Activated naive CD8-positive, alpha-beta T cell (primary cell): ENCODE results near the gene GPR87.

Experiments used
- H3K27ac Mint-ChIP-seq: one replicate; pipeline ENCODE4 v1.8.0; 2021; ENCODE audit warnings: mixed read lengths
- H3K27me3 Mint-ChIP-seq: one replicate; pipeline ENCODE4 v1.8.0; 2021; ENCODE audit warnings: mixed read lengths
- H3K36me3 Mint-ChIP-seq: one replicate; pipeline ENCODE4 v1.8.0; 2021; ENCODE audit warnings: mixed read lengths
- H3K4me1 Mint-ChIP-seq: one replicate; pipeline ENCODE4 v1.8.0; 2021; ENCODE audit warnings: low read depth, mixed read lengths
- H3K4me3 Mint-ChIP-seq: one replicate; pipeline ENCODE4 v1.8.0; 2021; ENCODE audit warnings: mild to moderate bottlenecking, mixed read lengths
- H3K9me3 Mint-ChIP-seq: one replicate; pipeline ENCODE4 v1.8.0; 2021; ENCODE audit warnings: low read depth, mixed read lengths

The GPR87 gene

DNA sequence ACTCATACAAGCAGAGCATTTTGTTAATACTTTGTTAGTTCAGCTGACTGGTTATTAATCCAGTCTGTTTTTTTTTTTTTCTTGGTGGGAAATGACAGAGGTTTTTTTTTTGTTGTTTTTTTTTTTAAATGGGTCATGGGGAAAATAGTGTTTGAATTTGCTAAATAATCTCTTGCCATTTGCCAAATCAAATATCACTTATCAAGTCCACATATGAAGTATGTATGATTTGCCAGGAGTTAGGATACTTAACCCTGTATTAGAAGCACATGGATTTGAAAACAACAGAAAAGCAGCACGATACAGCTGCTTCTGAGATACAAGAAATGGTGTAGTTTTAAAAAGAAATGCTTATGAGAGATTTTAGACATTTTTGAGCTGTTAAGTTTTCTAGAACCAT, 59.9 kb downstream of the GPR87 start:
- peaks cover 2% of the 10 kb centered on the region for H3K36me3 Mint-ChIP-seq
- no peaks in the 10 kb centered on the region for H3K4me1 Mint-ChIP-seq
- no peak overlapping the region for H3K4me3 Mint-ChIP-seq
- no peaks in the 10 kb centered on the region for H3K9me3 Mint-ChIP-seq
- H3K27ac Mint-ChIP-seq = no peak overlapping the region
- peaks cover 2% of the 10 kb centered on the region for H3K27me3 Mint-ChIP-seq

DNA sequence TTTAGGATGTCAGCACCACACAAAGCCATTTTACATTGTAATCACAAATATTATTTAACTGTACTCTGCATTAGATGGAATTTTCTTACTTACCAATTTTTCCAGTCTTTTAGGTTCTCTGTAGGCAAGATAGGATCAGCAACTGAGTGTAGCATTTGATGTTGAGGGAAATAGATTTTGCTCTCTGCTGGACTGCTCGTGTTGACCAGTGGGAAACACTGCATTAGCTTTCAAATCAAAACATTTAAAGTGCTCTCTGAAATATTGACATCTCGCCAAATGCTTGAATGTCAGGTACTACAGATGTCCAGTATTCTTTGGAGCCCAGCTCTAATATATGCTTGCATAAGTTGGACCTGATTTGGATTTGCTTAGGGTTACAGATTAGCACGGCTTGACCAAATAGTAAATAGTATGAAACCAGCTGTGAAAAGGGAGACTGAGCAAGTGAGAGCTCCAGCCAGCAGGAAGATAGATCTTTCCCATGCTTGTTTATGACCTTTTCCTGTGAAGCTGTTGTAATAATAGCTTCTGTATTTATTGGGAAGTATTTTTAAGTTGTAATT, 67.8 kb downstream of the GPR87 start:
- Mint-ChIP-seq H3K27me3 (no peaks in the 10 kb centered on the region), H3K36me3 (no peaks in the 10 kb centered on the region), H3K27ac (no peak overlapping the region), H3K9me3 (no peaks in the 10 kb centered on the region), H3K4me1 (no peaks in the 10 kb centered on the region), H3K4me3 (no peak overlapping the region)
